ENCODE results near the gene CAMK2D. TPM values are rescaled to one million over a fixed set of nuclear protein-coding genes. Genes with fewer than 3 reads are reported as not detected.

The CAMK2D gene
- total RNA-seq, 4 donors from 2014 or later = 48.2 to 66.2 (median 51.2) TPM

DNA sequence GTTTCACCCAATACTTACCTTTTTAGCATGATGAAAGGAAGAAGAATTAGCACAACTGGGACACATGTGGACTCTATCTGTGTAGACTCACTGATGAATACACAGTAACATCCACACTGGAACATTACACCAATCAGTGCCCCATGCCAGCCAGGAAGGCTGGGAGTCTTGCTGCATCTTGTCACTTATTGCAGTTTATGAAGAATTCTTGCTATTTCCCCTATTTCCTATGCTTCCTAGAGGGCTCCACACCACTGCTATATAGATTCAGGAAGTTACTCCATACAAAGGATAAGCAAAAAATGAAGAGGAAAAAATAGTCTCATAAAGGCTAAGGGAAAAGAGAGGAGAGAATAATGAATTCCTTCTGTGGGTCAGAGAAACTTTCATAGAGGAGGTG is 201.0 kb downstream of the CAMK2D start:
- no peaks in the 10 kb centered on the region for H3K9me3 ChIP-seq
- H3K4me3 ChIP-seq = no peak overlapping the region
- no peak for DNase-seq (ENCODE audit: extremely low spot score)
- H3K4me1 ChIP-seq = peaks cover 0 to 20% (median 4%) of the 10 kb centered on the region in 4 donors
- intact Hi-C loops (cut with DNase I) = no loop called here
- TF ChIP-seq EP300 (IDR thresholded peaks at IDR 0.05) (no peak), CTCF (IDR thresholded peaks at IDR 0.05) (no peak), POLR2A (IDR thresholded peaks at IDR 0.05; ENCODE audit: low read depth) (no peak), POLR2AphosphoS5 (IDR thresholded peaks at IDR 0.05) (no peak)
- H3K36me3 ChIP-seq = no peaks in the 10 kb centered on the region
- H3K27me3 ChIP-seq = no peaks in the 10 kb centered on the region
- no peak overlapping the region for H3K27ac ChIP-seq (replicated peaks in 1 of 4)

DNA sequence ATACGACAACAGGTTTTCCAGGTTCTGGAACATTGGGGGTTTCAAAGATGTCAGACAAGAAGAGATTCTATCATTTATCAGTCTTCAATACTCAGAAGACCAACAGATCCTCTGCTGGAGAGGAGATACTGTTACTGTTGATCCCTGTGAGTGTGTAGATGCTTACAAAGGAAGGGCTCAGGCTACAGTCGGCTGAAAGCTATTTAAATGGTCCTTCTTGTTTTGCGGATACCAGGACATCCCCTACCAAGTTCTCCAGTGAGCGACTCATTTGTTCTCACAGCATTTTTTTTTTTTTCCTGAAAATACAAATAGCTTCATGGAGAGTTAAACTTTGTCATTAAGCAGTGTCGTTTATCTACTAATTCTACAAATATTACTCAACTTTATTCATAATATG is 201.6 kb downstream of the CAMK2D start:
- no peak overlapping the region for H3K27ac ChIP-seq (replicated peaks in 1 of 4)
- no peak for DNase-seq (ENCODE audit: extremely low spot score)
- 96% methylated on average over 5 of the region's 5 CpGs for WGBS
- H3K36me3 ChIP-seq = no peaks in the 10 kb centered on the region
- no peaks in the 10 kb centered on the region for H3K27me3 ChIP-seq
- intact Hi-C loops (cut with DNase I) = no loop called here
- no peak for TF ChIP-seq POLR2A (IDR thresholded peaks at IDR 0.05; ENCODE audit: low read depth)
- TF ChIP-seq CTCF (IDR thresholded peaks at IDR 0.05) = no peak
- no peak for TF ChIP-seq EP300 (IDR thresholded peaks at IDR 0.05)
- no peak overlapping the region for H3K4me3 ChIP-seq
- no peaks in the 10 kb centered on the region for H3K9me3 ChIP-seq
- H3K4me1 ChIP-seq = peaks cover 0 to 18% (median 4%) of the 10 kb centered on the region in 4 donors

GRCh38 chr4:113556382-113557134 is 205.0 kb downstream of the CAMK2D start:
- Histone ChIP-seq H3K4me1 (peaks cover 0 to 17% (median 4%) of the 10 kb centered on the region in 4 donors), H3K27ac (replicated peaks in 1 of 4) (no peak overlapping the region), H3K27me3 (no peaks in the 10 kb centered on the region), H3K9me3 (no peaks in the 10 kb centered on the region), H3K36me3 (peaks cover 0 to 2% (median 1%) of the 10 kb centered on the region in 4 donors), H3K4me3 (no peak overlapping the region)
- 89% methylated on average over 4 of the region's 4 CpGs for WGBS
- intact Hi-C loops (cut with DNase I) = no loop called here
- no peak for DNase-seq (ENCODE audit: extremely low spot score)
- TF ChIP-seq CTCF (IDR thresholded peaks at IDR 0.05) (no peak), POLR2A (IDR thresholded peaks at IDR 0.05; ENCODE audit: low read depth) (no peak), POLR2AphosphoS5 (IDR thresholded peaks at IDR 0.05) (no peak), EP300 (IDR thresholded peaks at IDR 0.05) (no peak)

DNA sequence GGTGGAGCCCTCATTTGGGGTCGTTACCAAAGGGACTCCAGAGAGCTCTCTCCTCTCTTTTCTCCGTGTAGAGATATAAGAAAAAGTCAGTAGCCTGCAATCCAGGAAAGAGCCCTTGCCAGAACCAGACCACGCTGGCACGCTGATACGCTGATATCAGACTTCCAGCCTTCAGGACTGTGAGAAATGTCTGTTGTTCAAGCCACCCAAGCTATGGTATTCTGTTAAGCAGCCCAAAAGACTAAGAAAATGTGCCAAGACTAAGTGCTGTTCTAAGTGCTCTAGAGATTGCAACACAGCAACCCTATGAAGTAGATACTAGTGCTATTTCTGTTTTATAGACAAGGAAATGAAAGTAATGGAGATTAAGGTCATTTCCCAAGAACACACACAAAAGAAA is 205.7 kb downstream of the CAMK2D start:
- H3K4me3 ChIP-seq = no peak overlapping the region
- no peak for TF ChIP-seq POLR2AphosphoS5 (IDR thresholded peaks at IDR 0.05)
- TF ChIP-seq EP300 (IDR thresholded peaks at IDR 0.05) = no peak
- TF ChIP-seq POLR2A (IDR thresholded peaks at IDR 0.05; ENCODE audit: low read depth) = no peak
- H3K9me3 ChIP-seq = no peaks in the 10 kb centered on the region
- H3K36me3 ChIP-seq = peaks cover 0 to 9% (median 3%) of the 10 kb centered on the region in 4 donors
- intact Hi-C loops (cut with DNase I) = no loop called here
- whole genome bisulfite sequencing = 77% methylated on average over 5 of the region's 5 CpGs
- H3K27ac ChIP-seq (replicated peaks in 1 of 4) = no peak overlapping the region
- peaks cover 0 to 17% (median 4%) of the 10 kb centered on the region in 4 donors for H3K4me1 ChIP-seq
- no peak for DNase-seq (ENCODE audit: extremely low spot score)
- H3K27me3 ChIP-seq = no peaks in the 10 kb centered on the region

GRCh38 chr4:113553082-113553481 is 208.5 kb downstream of the CAMK2D start:
- H3K27me3 ChIP-seq = no peaks in the 10 kb centered on the region
- 98% methylated on average over 3 of the region's 3 CpGs for WGBS
- intact Hi-C loops (cut with DNase I) = no loop called here

More at GRCh38 chr4:113553082-113553481, 208.5 kb downstream of the CAMK2D start:
- no peak for TF ChIP-seq EP300 (IDR thresholded peaks at IDR 0.05)
- no peak for TF ChIP-seq POLR2AphosphoS5 (IDR thresholded peaks at IDR 0.05)
- TF ChIP-seq CTCF (IDR thresholded peaks at IDR 0.05) = no peak
- TF ChIP-seq POLR2A (IDR thresholded peaks at IDR 0.05; ENCODE audit: low read depth) = no peak
- Histone ChIP-seq H3K9me3 (no peaks in the 10 kb centered on the region), H3K36me3 (peaks cover 0 to 10% (median 3%) of the 10 kb centered on the region in 4 donors), H3K4me1 (peaks cover 2 to 15% (median 7%) of the 10 kb centered on the region in 4 donors), H3K27ac (replicated peaks in 1 of 4) (no peak overlapping the region), H3K4me3 (no peak overlapping the region)
- DNase-seq (ENCODE audit: extremely low spot score) = no peak

Measured in esophagus muscularis mucosa (tissue), 4 donors.